Mesendoderm (in vitro differentiated cells): ENCODE measurements around the gene MEIS2.
A peak's percentile ranks its signal among the peaks of the same experiment; 100 is the strongest.

ENCODE experiments used
- DNase-seq: peaks from one replicate; pipeline ENCODE4 v3.0.0; 2013
- H2AK5ac ChIP-seq: 2 replicates; pipeline ENCODE4 v1.6.1; 2013; ENCODE audit warnings: low read length, inconsistent platforms
- H2BK120ac ChIP-seq: 2 replicates; pipeline ENCODE4 v1.6.1; 2013; ENCODE audit warnings: low read depth, mild to moderate bottlenecking, low read length, moderate library complexity, mixed read lengths
- H2BK15ac ChIP-seq: replicated peaks from 2 replicates; pipeline ENCODE4 v1.6.1; 2013; ENCODE audit warnings: low read depth, mild to moderate bottlenecking, moderate library complexity
- H2BK5ac ChIP-seq: 2 replicates; pipeline ENCODE4 v1.6.1; 2013; ENCODE audit warnings: low read length, inconsistent platforms
- H3K18ac ChIP-seq: 2 replicates; pipeline ENCODE4 v1.6.1; 2013; ENCODE audit warnings: mild to moderate bottlenecking, low read length, mixed read lengths
- H3K23ac ChIP-seq: one replicate; pipeline ENCODE4 v1.6.1; 2013; ENCODE audit warnings: low read length
- H3K27ac ChIP-seq: 2 replicates; pipeline ENCODE4 v1.5.1; 2013; ENCODE audit warnings: low read depth, mild to moderate bottlenecking, inconsistent platforms, low read length, moderate library complexity
- H3K27me3 ChIP-seq: 2 replicates; pipeline ENCODE4 v1.6.1; 2013; ENCODE audit warnings: low read length, control low read depth, mild to moderate bottlenecking, inconsistent platforms; ENCODE audit not compliant: insufficient read depth, poor library complexity
- H3K36me3 ChIP-seq: 2 replicates; pipeline ENCODE4 v1.6.1; 2013; ENCODE audit warnings: low read length, inconsistent platforms; ENCODE audit not compliant: control insufficient read depth, insufficient read depth
- H3K4ac ChIP-seq: one replicate; pipeline ENCODE4 v1.6.1; 2013; ENCODE audit warnings: low read depth, mild to moderate bottlenecking, low read length, moderate library complexity
- H3K4me1 ChIP-seq: 2 replicates; pipeline ENCODE4 v1.6.1; 2013; ENCODE audit warnings: low read depth, low read length, inconsistent platforms; ENCODE audit not compliant: control insufficient read depth
- H3K4me2 ChIP-seq: 2 replicates; pipeline ENCODE4 v1.6.1; 2013; ENCODE audit warnings: low read length
- H3K4me3 ChIP-seq: 2 replicates; pipeline ENCODE4 v1.5.1; 2013; ENCODE audit warnings: mild to moderate bottlenecking, low read length
- H3K56ac ChIP-seq: one replicate; pipeline ENCODE4 v1.6.1; 2013; ENCODE audit warnings: low read length
- H3K79me1 ChIP-seq: 2 replicates; pipeline ENCODE4 v1.6.1; 2013; ENCODE audit warnings: low read length, inconsistent platforms
- H3K79me2 ChIP-seq: 2 replicates; pipeline ENCODE4 v1.6.1; 2013; ENCODE audit warnings: mild to moderate bottlenecking, low read length; ENCODE audit not compliant: control insufficient read depth, insufficient read depth
- H3K9ac ChIP-seq: 2 replicates; pipeline ENCODE4 v1.6.1; 2013; ENCODE audit warnings: low read length, inconsistent platforms
- H4K5ac ChIP-seq: one replicate; pipeline ENCODE4 v1.6.1; 2013; ENCODE audit warnings: low read length
- H4K8ac ChIP-seq: one replicate; pipeline ENCODE4 v1.6.1; 2013; ENCODE audit warnings: low read depth, mild to moderate bottlenecking, control low read depth, low read length, moderate library complexity
- WGBS: extraction: QIAGEN DNeasy Blood & Tissue Kit; methylation state at CpG from one replicate; pipeline ENCODE4 v1.1.7; 2013; ENCODE audit warnings: low lambda C conversion rate, missing lambda C conversion rate; ENCODE audit not compliant: insufficient coverage; ENCODE audit errors: extremely low coverage; 5-methylcytosine and 5-hydroxymethylcytosine counted together

Gene MEIS2

GRCh38 chr15:37080261-37080921 lies 20.0 kb downstream of the MEIS2 start:
- Histone ChIP-seq H3K23ac (no peak overlapping the region), H2BK15ac (no peak overlapping the region), H3K18ac (no peak overlapping the region), H3K9ac (no peak overlapping the region), H3K56ac (no peak overlapping the region), H3K4ac (peak overlapping the region; percentile 36), H2BK5ac (no peak overlapping the region), H4K5ac (no peak overlapping the region), H2AK5ac (no peak overlapping the region), H3K4me1 (no peaks in the 10 kb centered on the region), H3K4me2 (no peak overlapping the region), H2BK120ac (no peak overlapping the region), H3K36me3 (no peaks in the 10 kb centered on the region), H3K79me2 (no peaks in the 10 kb centered on the region), H3K27me3 (no peaks in the 10 kb centered on the region), H4K8ac (no peak overlapping the region), H3K79me1 (no peaks in the 10 kb centered on the region), H3K4me3 (no peak overlapping the region), H3K27ac (no peak overlapping the region)
- no peak for DNase-seq
- no CpG with 5 or more reads among the region's 5 CpGs for WGBS

GRCh38 chr15:37079726-37080125 lies 20.6 kb downstream of the MEIS2 start:
- H4K5ac ChIP-seq = no peak overlapping the region
- WGBS = no CpG with 5 or more reads among the region's 6 CpGs
- no peak overlapping the region for H3K18ac ChIP-seq
- no peak overlapping the region for H3K23ac ChIP-seq
- no peak overlapping the region for H4K8ac ChIP-seq
- H3K9ac ChIP-seq = no peak overlapping the region
- no peaks in the 10 kb centered on the region for H3K36me3 ChIP-seq
- H3K4me2 ChIP-seq = no peak overlapping the region
- no peaks in the 10 kb centered on the region for H3K4me1 ChIP-seq
- no peak overlapping the region for H2BK5ac ChIP-seq
- H2BK15ac ChIP-seq = no peak overlapping the region
- no peak overlapping the region for H3K56ac ChIP-seq
- no peak for DNase-seq
- H2AK5ac ChIP-seq = no peak overlapping the region
- no peaks in the 10 kb centered on the region for H3K27me3 ChIP-seq
- H3K27ac ChIP-seq = no peak overlapping the region
- H3K4me3 ChIP-seq = no peak overlapping the region
- no peaks in the 10 kb centered on the region for H3K79me2 ChIP-seq
- H3K79me1 ChIP-seq = no peaks in the 10 kb centered on the region
- H2BK120ac ChIP-seq = no peak overlapping the region
- no peak overlapping the region for H3K4ac ChIP-seq

GRCh38 chr15:37078566-37078965 lies 21.8 kb downstream of the MEIS2 start:
- no peak overlapping the region for H3K56ac ChIP-seq
- H4K8ac ChIP-seq = no peak overlapping the region
- no peak overlapping the region for H2BK5ac ChIP-seq
- no peaks in the 10 kb centered on the region for H3K27me3 ChIP-seq
- H3K36me3 ChIP-seq = no peaks in the 10 kb centered on the region
- H3K18ac ChIP-seq = no peak overlapping the region
- H3K27ac ChIP-seq = no peak overlapping the region
- DNase-seq = no peak
- no peak overlapping the region for H3K4me3 ChIP-seq
- no peak overlapping the region for H2BK15ac ChIP-seq
- no peak overlapping the region for H3K4ac ChIP-seq
- no peaks in the 10 kb centered on the region for H3K4me1 ChIP-seq
- no peaks in the 10 kb centered on the region for H3K79me2 ChIP-seq
- no peak overlapping the region for H3K4me2 ChIP-seq
- no peak overlapping the region for H3K9ac ChIP-seq
- H4K5ac ChIP-seq = no peak overlapping the region
- H3K23ac ChIP-seq = no peak overlapping the region
- H2BK120ac ChIP-seq = no peak overlapping the region
- no peak overlapping the region for H2AK5ac ChIP-seq
- WGBS = no CpG with 5 or more reads among the region's 1 CpG
- no peaks in the 10 kb centered on the region for H3K79me1 ChIP-seq

- no peaks in the 10 kb centered on the region for H3K27me3 ChIP-seq
- H3K18ac ChIP-seq = no peak overlapping the region
- H3K4me3 ChIP-seq = no peak overlapping the region
- H2AK5ac ChIP-seq = no peak overlapping the region
- no peaks in the 10 kb centered on the region for H3K79me1 ChIP-seq
- H3K4me2 ChIP-seq = no peak overlapping the region
- no peak overlapping the region for H3K27ac ChIP-seq
- no peak overlapping the region for H3K9ac ChIP-seq
- H3K36me3 ChIP-seq = no peaks in the 10 kb centered on the region
- H3K79me2 ChIP-seq = no peaks in the 10 kb centered on the region
- no peak overlapping the region for H4K5ac ChIP-seq
- H2BK5ac ChIP-seq = no peak overlapping the region
- DNase-seq = no peak
- H3K4ac ChIP-seq = no peak overlapping the region
- no peak overlapping the region for H4K8ac ChIP-seq
- no peak overlapping the region for H2BK120ac ChIP-seq
- H3K23ac ChIP-seq = no peak overlapping the region
- no peaks in the 10 kb centered on the region for H3K4me1 ChIP-seq
- H3K56ac ChIP-seq = no peak overlapping the region
- WGBS = no CpG with 5 or more reads among the region's 11 CpGs
- H2BK15ac ChIP-seq = no peak overlapping the region
Observed at GRCh38 chr15:37077623-37078351, 22.6 kb downstream of the MEIS2 start.

GRCh38 chr15:37076543-37076942 lies 23.8 kb downstream of the MEIS2 start:
- no peak overlapping the region for H3K56ac ChIP-seq

GRCh38 chr15:37075777-37076176 lies 24.6 kb downstream of the MEIS2 start:
- WGBS = no CpG with 5 or more reads among the region's 4 CpGs
- Histone ChIP-seq H3K9ac (no peak overlapping the region), H3K18ac (no peak overlapping the region), H2BK5ac (no peak overlapping the region), H3K79me2 (no peaks in the 10 kb centered on the region), H3K4me3 (no peak overlapping the region), H3K4me1 (no peaks in the 10 kb centered on the region), H3K27ac (no peak overlapping the region), H3K79me1 (no peaks in the 10 kb centered on the region), H3K56ac (no peak overlapping the region), H3K23ac (no peak overlapping the region), H3K4me2 (no peak overlapping the region), H2BK15ac (no peak overlapping the region), H2BK120ac (no peak overlapping the region), H3K36me3 (no peaks in the 10 kb centered on the region), H3K27me3 (no peaks in the 10 kb centered on the region), H4K8ac (no peak overlapping the region), H3K4ac (no peak overlapping the region), H2AK5ac (no peak overlapping the region), H4K5ac (no peak overlapping the region)
- DNase-seq = no peak

More at GRCh38 chr15:37076543-37076942, 23.8 kb downstream of the MEIS2 start:
- Histone ChIP-seq H3K4me2 (no peak overlapping the region), H4K5ac (no peak overlapping the region), H3K27ac (no peak overlapping the region), H2BK120ac (no peak overlapping the region), H3K27me3 (no peaks in the 10 kb centered on the region), H3K18ac (no peak overlapping the region), H2BK15ac (no peak overlapping the region), H3K23ac (no peak overlapping the region), H3K79me1 (no peaks in the 10 kb centered on the region), H3K36me3 (no peaks in the 10 kb centered on the region), H3K9ac (no peak overlapping the region), H3K79me2 (no peaks in the 10 kb centered on the region), H3K4me1 (no peaks in the 10 kb centered on the region), H2AK5ac (no peak overlapping the region), H3K4me3 (no peak overlapping the region), H4K8ac (no peak overlapping the region), H2BK5ac (no peak overlapping the region), H3K4ac (no peak overlapping the region)
- no peak for DNase-seq
